ENCODE results near the gene AUTS2. TPM values are rescaled to one million over a fixed set of nuclear protein-coding genes. Genes with fewer than 3 reads are reported as not detected.

The AUTS2 gene
- total and polyA plus RNA-seq, 2 experiments from 2014 or later: 32.0 to 91.0 TPM

- Mint-ChIP-seq H3K4me1 (peaks cover 16% of the 10 kb centered on the region), H3K36me3 (ENCODE audit: low read depth) (no peaks in the 10 kb centered on the region), H3K9me3 (no peaks in the 10 kb centered on the region; the same call in 2 of the 3 replicates), H3K4me3 (no peak overlapping the region), H3K27ac (no peak overlapping the region), H3K27me3 (ENCODE audit: insufficient read depth, low read depth, poor library complexity) (peaks cover 27% of the 10 kb centered on the region)
- H3K4me1 ChIP-seq (ENCODE audit: insufficient read depth): peaks cover 14% of the 10 kb centered on the region
- peak overlapping the region; percentile 15; the same call in 1 of the 2 replicates for H3K4me2 ChIP-seq
- no peak for TF ChIP-seq ZNF462 (CRISPR knock-in tag; IDR thresholded peaks at IDR 0.05)
- no peak overlapping the region; the same call in 1 of the 2 replicates for H3K27ac ChIP-seq (ENCODE audit: low read depth)
- H3F3A ChIP-seq (replicated peaks; ENCODE audit: low read depth): no peaks in the 10 kb centered on the region
- H3K36me3 ChIP-seq (ENCODE audit: insufficient read depth): no peaks in the 10 kb centered on the region
- H3K27me3 ChIP-seq (ENCODE audit: insufficient read depth): peaks cover 15% of the 10 kb centered on the region
- no peaks in the 10 kb centered on the region for H3K9me2 ChIP-seq (ENCODE audit: insufficient read depth)
- no peaks in the 10 kb centered on the region for H4K20me1 ChIP-seq (replicated peaks; ENCODE audit: insufficient read depth)
- no peak for DNase-seq (ENCODE audit: low spot score)
- no peak overlapping the region for H3K4me3 ChIP-seq
- no peak for ATAC-seq
- H3K79me2 ChIP-seq (replicated peaks; ENCODE audit: insufficient read depth): no peaks in the 10 kb centered on the region
- H2AFZ ChIP-seq: peak overlapping the region; percentile 44; the same call in 1 of the 2 replicates
Measured at GRCh38 chr7:70674571-70675010, 1076.3 kb downstream of the AUTS2 start.

GRCh38 chr7:70676243-70676642, 1078.0 kb downstream of the AUTS2 start:
- peaks cover 43% of the 10 kb centered on the region for H3K27me3 Mint-ChIP-seq (ENCODE audit: insufficient read depth, low read depth, poor library complexity)
- no peaks in the 10 kb centered on the region for H3K79me2 ChIP-seq (replicated peaks; ENCODE audit: insufficient read depth)
- peaks cover 5% of the 10 kb centered on the region for H4K20me1 ChIP-seq (replicated peaks; ENCODE audit: insufficient read depth)
- H3K36me3 Mint-ChIP-seq (ENCODE audit: low read depth): no peaks in the 10 kb centered on the region
- 0 out of 2 replicates have a peak, but pooled peaks cover 4% of the 10 kb centered on the region for H3F3A ChIP-seq (replicated peaks; ENCODE audit: low read depth)
- no peak overlapping the region for H3K27ac ChIP-seq (ENCODE audit: low read depth)
- H3K4me1 Mint-ChIP-seq: peaks cover 30% of the 10 kb centered on the region
- H3K9me3 Mint-ChIP-seq: no peaks in the 10 kb centered on the region; the same call in 2 of the 3 replicates
- no peaks in the 10 kb centered on the region for H3K9me2 ChIP-seq (ENCODE audit: insufficient read depth)
- H3K4me2 ChIP-seq: no peak overlapping the region
- no peak for ATAC-seq
- H3K4me3 Mint-ChIP-seq: no peak overlapping the region
- H2AFZ ChIP-seq: no peak overlapping the region
- peaks cover 27% of the 10 kb centered on the region for H3K4me1 ChIP-seq (ENCODE audit: insufficient read depth)
- H3K27ac Mint-ChIP-seq: no peak overlapping the region
- no peak overlapping the region for H3K4me3 ChIP-seq
- DNase-seq (ENCODE audit: low spot score): no peak
- TF ChIP-seq ZNF331 (CRISPR knock-in tag; IDR thresholded peaks at IDR 0.05; ENCODE audit: low read depth): no peak
- TF ChIP-seq POLR2AphosphoS5 (IDR thresholded peaks at IDR 0.05; ENCODE audit: low read depth): no peak
- no peak for TF ChIP-seq NANOG (IDR thresholded peaks at IDR 0.05; ENCODE audit: borderline replicate concordance)
- no peaks in the 10 kb centered on the region for H3K36me3 ChIP-seq (ENCODE audit: insufficient read depth)
- H3K27me3 ChIP-seq (ENCODE audit: insufficient read depth): peaks cover 32% of the 10 kb centered on the region

Data from GM23338 (cell line).